GM10266 (cell line): Measurements from ENCODE around the gene AFMID.

Experiments
- DNase-seq: peaks from one replicate; pipeline ENCODE4 v3.0.0; 2012; ENCODE audit errors: extremely low spot score
- TF ChIP-seq, protein P1 (sequence below): IDR thresholded peaks from 2 replicates; pipeline ENCODE4 v1.5.1; 2012; ENCODE audit warnings: mild to moderate bottlenecking, low read depth; ENCODE audit not compliant: control insufficient read depth, insufficient read depth; ENCODE audit errors: missing control alignments

Gene AFMID

DNA sequence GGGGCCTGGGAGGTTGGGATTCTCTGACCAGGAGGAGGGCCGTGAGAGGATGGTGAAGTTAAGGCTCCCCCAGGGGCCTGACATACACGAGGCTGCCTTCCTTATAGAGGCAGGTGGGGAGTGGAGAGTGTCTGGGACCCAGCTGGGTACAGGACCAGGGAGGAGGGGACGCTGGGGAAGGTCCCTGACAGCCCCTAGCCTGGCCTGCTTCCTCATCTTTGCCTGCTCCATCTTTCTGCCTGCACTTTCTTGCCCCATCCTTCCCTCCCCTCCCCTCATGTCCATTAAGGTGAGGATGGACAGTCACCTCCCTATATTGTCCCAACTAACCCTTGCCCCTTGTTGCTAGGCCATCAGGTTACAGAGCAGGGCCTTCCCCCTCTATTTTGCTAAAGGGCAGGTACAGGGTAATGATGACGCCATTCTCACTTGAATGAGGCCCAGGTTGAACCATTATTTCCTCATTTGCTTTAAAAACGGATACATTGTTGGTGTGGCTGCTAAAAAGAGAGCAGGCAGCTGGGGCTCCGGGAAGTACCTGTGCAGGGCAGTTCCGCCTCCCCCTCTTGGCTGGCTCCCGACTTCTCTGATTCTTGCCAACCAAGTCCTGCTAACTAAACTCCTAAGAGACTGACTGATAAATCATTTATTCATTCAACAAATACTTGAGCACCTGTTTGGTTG, 39.7 kb upstream of the AFMID start:
- DNase-seq: no peak
- TF ChIP-seq, protein P1, sequence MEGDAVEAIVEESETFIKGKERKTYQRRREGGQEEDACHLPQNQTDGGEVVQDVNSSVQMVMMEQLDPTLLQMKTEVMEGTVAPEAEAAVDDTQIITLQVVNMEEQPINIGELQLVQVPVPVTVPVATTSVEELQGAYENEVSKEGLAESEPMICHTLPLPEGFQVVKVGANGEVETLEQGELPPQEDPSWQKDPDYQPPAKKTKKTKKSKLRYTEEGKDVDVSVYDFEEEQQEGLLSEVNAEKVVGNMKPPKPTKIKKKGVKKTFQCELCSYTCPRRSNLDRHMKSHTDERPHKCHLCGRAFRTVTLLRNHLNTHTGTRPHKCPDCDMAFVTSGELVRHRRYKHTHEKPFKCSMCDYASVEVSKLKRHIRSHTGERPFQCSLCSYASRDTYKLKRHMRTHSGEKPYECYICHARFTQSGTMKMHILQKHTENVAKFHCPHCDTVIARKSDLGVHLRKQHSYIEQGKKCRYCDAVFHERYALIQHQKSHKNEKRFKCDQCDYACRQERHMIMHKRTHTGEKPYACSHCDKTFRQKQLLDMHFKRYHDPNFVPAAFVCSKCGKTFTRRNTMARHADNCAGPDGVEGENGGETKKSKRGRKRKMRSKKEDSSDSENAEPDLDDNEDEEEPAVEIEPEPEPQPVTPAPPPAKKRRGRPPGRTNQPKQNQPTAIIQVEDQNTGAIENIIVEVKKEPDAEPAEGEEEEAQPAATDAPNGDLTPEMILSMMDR: no peak

DNA sequence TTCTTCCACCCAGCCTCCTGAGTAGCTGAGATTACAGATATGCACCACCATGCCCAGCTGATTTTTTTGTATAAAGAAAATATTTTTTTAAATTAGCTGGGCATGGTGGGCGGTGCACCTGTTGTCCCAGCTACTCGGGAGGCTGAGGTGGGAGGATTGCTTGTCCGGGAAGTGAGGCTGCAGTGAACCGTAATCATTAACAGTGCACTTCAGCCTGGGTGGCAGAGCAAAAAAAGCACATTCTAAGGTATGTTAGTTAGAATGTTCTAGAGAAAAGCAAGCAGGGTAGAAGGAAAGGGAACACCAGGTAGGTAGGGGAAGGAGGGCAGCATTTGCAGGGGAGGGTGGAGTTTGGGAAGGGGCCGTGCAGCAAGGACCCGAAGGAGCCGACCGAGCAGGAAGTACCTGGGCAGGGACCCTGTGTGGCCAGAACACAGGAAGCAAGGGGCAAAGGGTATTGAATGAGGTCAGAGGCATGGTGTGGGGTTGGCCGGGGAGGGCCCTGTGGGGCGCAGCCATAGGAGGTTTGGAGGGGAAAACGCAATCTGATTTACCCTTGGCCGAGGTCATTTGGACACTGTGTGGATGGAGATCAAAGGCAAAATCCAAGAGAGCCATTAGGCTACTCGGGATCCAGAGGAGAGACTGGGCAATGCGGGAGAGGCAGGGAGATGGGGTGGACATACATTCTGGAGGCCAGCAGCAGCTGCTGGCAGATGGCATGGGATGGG, 38.7 kb upstream of the AFMID start:
- DNase-seq: no peak
- TF ChIP-seq, protein P1: no peak

DNA sequence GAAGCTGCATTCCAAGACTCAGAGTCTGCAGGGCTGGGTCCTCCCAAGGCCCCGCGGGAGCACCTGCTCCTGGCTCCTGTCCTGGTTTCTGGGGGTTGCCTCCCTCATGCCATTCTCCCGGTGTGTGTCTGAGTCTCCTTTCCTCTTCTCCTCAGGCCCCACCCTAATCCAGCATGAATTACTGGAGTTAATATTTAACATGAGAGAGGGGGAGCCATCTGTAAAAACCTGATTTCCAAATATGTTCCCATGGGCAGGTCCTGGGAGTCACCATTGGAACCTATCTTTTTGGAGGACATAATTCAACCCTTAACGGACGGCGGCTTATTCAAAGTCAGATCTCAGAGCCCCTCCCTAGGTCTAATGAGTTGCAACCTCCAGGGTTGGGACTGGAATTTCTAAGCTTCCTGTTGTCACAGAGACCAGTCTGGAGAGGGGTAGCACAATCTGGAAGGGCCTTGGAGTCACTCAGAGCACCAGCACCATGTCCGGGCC, 35.6 kb upstream of the AFMID start:
- TF ChIP-seq, protein P1: no peak
- DNase-seq: no peak

DNA sequence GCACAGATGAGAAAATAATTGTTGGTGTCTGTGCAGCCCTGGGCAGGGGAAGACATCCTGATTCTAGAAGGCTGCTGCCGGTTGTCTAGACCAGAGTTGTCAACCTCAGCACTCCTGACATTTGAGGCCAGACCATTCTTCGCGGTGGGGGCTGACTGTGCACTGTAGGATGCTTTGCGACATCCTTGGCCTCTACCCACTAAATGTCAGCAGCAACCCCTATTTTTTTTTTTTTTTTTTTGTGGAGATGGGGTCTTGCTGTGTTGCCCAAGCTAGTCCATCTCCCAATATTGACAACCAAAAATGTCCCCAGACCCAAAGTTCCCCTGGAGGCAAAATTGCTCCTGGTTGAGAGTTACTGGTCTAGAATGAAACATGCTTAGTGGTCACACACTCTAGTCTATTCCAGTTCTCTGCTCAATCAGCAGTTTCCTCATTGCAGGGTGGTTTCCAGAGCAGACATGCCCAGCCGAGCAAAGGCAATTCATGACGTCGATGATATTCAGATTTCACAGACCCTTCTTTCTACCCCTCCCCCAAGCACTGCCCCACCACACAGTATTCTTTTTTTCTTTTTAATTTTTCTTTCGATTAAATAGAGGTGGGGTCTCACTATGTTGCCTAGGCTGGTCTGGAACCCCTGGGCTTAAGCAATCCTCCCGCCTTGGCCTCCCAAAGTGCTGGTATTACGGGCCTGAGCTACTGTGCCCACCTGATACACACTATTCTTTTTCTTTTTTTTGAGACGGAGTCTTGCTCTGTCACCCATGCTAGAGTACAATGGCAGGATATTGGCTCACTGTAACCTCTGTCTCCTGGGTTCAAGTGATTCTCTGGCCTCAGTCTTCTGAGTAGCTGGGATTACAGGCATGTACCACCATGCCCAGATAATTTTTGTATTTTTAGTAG, 32.0 kb upstream of the AFMID start:
- TF ChIP-seq, protein P1: no peak
- peak; percentile 75 for DNase-seq

DNA sequence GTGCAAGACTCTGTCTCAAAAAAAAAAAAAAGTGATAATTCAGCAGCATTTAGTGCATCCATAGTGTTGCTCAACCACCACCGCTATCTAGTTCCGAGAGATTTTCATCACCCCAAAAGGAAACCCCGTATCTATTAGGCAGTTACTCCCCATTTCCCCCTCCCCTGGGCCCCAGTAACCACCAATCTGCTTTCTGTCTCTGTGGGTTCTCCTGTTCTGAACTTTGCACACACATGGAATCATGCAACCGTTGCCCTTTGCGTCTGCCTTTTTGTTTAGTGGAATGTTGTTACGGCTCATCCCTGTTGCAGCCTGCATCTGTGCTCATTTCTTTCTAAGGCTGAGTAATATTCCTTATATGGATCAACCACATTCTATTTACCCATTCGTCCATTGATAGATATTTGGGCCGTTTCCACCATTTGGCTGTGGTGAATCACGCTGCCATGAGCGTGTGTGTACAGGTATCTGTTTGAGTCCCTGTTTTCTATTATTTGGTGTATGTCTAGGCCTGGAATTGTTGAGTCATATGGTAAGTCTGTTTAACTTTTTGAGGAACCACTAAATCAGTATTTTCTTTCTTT, 27.5 kb upstream of the AFMID start:
- no peak for DNase-seq

More for the DNA sequence above, 27.5 kb upstream of the AFMID start:
- TF ChIP-seq, protein P1: no peak
